Memory B cell (primary cell): ENCODE results near the gene TMPRSS13.
A peak's percentile ranks its signal among the peaks of the same experiment; 100 is the strongest.

Experiments used
- ATAC-seq: fragments of 150-1000 bp; cut with Tn5 transposase; 2 replicates; pipeline ENCODE4 v1.10.0; 2021; ENCODE audit warnings: low read depth, mild to moderate bottlenecking, moderate library complexity
- DNase-seq, 2 donors: peaks; one replicate each; pipeline ENCODE4 v3.0.0; 2022; ENCODE audit warnings: low spot score in 2 of 2
- H3K27ac Mint-ChIP-seq: one replicate; pipeline ENCODE4 v1.8.0; 2022; ENCODE audit warnings: mild to moderate bottlenecking, moderate library complexity, mixed read lengths
- H3K27me3 Mint-ChIP-seq: one replicate; pipeline ENCODE4 v1.8.0; 2022; ENCODE audit warnings: mixed read lengths
- H3K36me3 Mint-ChIP-seq: one replicate; pipeline ENCODE4 v1.8.0; 2022; ENCODE audit warnings: mild to moderate bottlenecking, mixed read lengths
- H3K4me1 Mint-ChIP-seq: one replicate; pipeline ENCODE4 v1.8.0; 2022; ENCODE audit warnings: mixed read lengths
- H3K4me3 Mint-ChIP-seq: one replicate; pipeline ENCODE4 v1.8.0; 2022; ENCODE audit warnings: mild to moderate bottlenecking, moderate library complexity, mixed read lengths
- H3K9me3 Mint-ChIP-seq: one replicate; pipeline ENCODE4 v1.8.0; 2022; ENCODE audit warnings: mixed read lengths

TMPRSS13 gene

DNA sequence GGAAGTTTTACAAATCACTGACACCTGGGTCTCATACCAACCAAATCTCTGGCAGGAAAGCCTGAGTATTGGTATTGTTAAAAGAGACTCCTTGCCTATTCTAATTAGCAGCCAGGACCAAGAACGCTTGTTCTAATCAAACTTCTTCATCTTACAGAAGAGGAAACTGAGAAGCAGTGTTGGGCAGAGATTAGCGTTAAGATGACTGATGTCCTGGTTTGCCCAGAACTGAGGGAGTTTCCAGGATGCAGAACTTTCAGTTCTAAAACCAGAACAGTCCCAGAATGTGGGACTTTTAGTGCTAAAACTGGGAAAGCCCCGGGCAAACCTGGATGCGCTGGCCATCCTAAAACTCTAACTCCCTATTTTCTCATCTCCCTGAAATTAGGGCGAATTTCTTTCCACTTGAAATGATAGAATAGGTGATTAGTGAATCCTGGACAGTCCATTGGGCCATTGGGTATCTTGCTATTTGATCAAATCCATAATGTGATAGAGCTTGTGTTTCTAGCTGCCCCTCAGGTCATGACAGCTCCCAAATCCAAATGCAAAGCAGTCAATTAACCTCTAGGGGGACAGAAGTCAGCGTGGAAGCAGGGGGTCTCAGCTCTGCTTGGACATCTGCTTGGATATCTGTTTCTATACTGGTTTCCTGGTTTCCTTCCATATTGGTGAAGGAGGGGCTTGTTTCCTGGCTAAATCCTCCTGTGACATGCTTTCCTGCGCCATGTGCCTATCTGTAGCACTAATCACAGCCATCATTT lies 16.0 kb upstream of the TMPRSS13 start:
- Mint-ChIP-seq H3K27ac (no peak overlapping the region), H3K4me3 (no peak overlapping the region)
- DNase-seq: peak in 1 of 2 donors; percentile 6

DNA sequence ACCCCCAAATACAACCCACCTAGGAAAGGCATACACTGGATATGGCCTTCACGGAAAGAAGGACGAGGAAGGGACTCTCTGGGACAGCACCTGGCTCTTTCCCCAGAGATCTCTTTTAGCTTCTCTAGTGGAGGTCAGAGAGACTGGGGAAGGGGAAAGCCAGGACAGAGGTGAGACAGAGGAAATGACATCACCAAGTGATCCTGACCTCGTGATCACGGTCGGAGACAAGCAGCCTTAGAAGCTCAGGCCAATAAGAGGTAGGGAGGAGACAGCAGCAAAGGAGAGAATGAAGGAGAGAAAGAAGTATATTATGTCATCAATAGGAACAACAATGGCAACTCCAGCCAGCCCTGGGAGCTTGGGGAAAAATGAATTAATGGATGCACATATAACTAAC lies 15.4 kb upstream of the TMPRSS13 start:
- Mint-ChIP-seq H3K4me1 (peaks cover 12% of the 10 kb centered on the region), H3K36me3 (no peaks in the 10 kb centered on the region), H3K27ac (no peak overlapping the region), H3K27me3 (peaks cover 2% of the 10 kb centered on the region), H3K9me3 (no peaks in the 10 kb centered on the region), H3K4me3 (no peak overlapping the region)
- ATAC-seq (no peak), DNase-seq (peak in 1 of 2 donors; percentile 4)

More for the DNA sequence above, 16.0 kb upstream of the TMPRSS13 start:
- peaks cover 13% of the 10 kb centered on the region for H3K4me1 Mint-ChIP-seq
- no peak for ATAC-seq
- H3K27me3 Mint-ChIP-seq: peaks cover 2% of the 10 kb centered on the region
- no peaks in the 10 kb centered on the region for H3K9me3 Mint-ChIP-seq
- no peaks in the 10 kb centered on the region for H3K36me3 Mint-ChIP-seq

DNA sequence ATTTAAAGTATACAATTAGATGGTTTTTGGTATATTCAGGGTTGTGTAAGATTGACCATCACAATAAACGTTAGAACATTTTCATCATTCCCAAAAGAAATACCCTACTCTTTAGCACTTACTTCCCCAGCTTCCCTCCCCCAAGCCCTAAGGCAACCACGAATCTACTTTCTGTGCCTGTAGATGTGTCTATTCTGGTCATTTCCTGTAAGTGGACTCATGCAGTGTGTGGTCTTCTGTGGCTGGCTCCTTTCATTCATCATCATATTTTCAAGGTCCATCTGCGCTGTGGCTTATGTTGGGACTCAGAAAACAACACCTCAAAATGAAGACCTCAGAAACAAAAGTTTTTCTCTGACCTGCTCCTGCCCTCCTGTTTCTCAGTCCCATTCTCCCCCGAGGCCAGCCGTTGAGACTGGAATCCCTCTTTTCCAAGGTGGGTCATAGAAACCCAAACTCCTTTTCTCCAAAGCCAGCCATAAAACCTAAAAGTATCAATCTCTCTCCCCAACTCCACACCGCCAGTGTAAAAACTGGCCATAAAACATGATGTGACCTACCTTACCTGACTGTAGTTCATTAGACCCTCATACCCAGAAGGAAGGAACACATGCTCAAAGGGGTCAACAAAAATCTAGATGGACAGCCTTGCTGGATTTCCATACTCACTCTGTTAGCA lies 12.9 kb upstream of the TMPRSS13 start:
- Mint-ChIP-seq H3K4me1 (peaks cover 7% of the 10 kb centered on the region), H3K9me3 (no peaks in the 10 kb centered on the region), H3K36me3 (peaks cover 2% of the 10 kb centered on the region), H3K27me3 (peaks cover 6% of the 10 kb centered on the region), H3K27ac (peak overlapping the region; percentile 17), H3K4me3 (no peak overlapping the region)
- no peak for DNase-seq
- no peak for ATAC-seq

DNA sequence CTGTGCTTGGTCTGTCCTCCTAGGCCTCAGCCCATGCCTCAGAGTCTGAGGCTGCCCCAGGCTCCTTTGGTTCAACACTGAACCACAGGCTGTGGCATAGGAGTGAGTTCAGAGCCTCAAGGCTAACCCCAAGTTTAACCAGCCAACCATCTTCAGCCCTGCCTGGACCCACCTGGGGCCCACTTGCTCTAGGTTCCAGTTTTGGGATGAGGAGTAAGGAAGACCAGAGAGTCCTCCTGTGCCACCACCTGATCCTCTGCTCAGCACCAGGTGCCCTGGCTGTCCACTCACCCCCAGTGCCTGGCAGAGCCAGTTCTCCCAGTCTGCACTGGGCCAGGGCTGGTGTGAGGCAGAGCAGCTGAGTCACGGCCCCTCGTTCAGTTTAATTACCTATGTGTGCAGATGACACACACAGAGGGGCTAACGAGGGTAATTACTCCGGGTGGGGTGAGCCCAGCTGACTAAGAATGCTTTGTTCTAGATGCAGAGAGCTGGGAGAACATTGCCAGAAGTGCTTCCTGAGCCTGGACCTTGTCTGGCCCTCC lies 12.0 kb upstream of the TMPRSS13 start:
- no peak overlapping the region for H3K27ac Mint-ChIP-seq
- peaks cover 2% of the 10 kb centered on the region for H3K36me3 Mint-ChIP-seq
- DNase-seq (peak in 1 of 2 donors; percentile 5), ATAC-seq (no peak)
- no peaks in the 10 kb centered on the region for H3K9me3 Mint-ChIP-seq
- H3K27me3 Mint-ChIP-seq: peaks cover 6% of the 10 kb centered on the region
- no peak overlapping the region for H3K4me3 Mint-ChIP-seq
- peaks cover 4% of the 10 kb centered on the region for H3K4me1 Mint-ChIP-seq

DNA sequence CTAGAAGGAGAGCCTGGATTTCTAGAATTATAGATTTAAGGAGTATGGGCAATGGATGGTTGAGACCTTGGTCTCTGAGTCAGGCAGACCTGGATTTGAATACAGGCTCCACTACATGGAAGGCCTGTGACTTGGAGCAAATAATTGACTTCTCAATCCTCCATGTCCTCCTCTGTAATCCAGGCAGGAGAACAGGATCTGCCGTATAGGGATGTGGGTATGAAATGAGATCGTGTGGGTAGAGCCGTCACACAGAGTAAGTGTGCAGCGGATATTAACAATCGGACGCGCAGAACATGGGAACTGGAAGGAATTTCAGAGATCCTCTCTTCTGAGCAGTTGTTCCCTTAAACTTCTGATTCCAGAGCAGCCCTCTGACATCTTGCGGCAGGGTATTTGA lies 11.5 kb upstream of the TMPRSS13 start:
- H3K27me3 Mint-ChIP-seq: peaks cover 6% of the 10 kb centered on the region
- peaks cover 2% of the 10 kb centered on the region for H3K36me3 Mint-ChIP-seq
- ATAC-seq: no peak
- H3K4me1 Mint-ChIP-seq: peaks cover 4% of the 10 kb centered on the region
- DNase-seq: no peak
- H3K27ac Mint-ChIP-seq: no peak overlapping the region
- no peaks in the 10 kb centered on the region for H3K9me3 Mint-ChIP-seq
- H3K4me3 Mint-ChIP-seq: no peak overlapping the region

DNA sequence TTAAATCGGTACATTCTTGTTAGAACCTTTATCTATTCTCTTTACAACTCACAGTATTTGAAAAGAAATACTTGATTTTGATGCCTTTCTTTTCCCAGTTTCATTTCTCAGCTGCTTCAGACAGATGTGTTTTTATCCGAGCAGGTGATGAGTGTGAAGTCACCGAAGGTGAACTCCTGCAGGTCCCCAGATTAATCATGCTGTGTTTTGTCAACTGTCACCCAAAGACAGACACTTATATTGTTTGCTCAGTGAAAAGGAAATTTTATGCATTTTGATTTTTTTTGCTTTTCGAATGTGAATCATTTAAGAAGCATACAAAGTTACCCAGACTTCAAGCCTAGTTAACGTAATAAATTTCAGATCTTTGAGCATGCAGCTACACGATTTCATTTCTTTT lies 7.8 kb upstream of the TMPRSS13 start:
- ATAC-seq: no peak
- peaks cover 4% of the 10 kb centered on the region for H3K27me3 Mint-ChIP-seq
- H3K4me3 Mint-ChIP-seq: no peak overlapping the region
- H3K9me3 Mint-ChIP-seq: no peaks in the 10 kb centered on the region
- H3K27ac Mint-ChIP-seq: no peak overlapping the region
- peaks cover 2% of the 10 kb centered on the region for H3K36me3 Mint-ChIP-seq
- H3K4me1 Mint-ChIP-seq: peaks cover 5% of the 10 kb centered on the region
- no peak for DNase-seq

DNA sequence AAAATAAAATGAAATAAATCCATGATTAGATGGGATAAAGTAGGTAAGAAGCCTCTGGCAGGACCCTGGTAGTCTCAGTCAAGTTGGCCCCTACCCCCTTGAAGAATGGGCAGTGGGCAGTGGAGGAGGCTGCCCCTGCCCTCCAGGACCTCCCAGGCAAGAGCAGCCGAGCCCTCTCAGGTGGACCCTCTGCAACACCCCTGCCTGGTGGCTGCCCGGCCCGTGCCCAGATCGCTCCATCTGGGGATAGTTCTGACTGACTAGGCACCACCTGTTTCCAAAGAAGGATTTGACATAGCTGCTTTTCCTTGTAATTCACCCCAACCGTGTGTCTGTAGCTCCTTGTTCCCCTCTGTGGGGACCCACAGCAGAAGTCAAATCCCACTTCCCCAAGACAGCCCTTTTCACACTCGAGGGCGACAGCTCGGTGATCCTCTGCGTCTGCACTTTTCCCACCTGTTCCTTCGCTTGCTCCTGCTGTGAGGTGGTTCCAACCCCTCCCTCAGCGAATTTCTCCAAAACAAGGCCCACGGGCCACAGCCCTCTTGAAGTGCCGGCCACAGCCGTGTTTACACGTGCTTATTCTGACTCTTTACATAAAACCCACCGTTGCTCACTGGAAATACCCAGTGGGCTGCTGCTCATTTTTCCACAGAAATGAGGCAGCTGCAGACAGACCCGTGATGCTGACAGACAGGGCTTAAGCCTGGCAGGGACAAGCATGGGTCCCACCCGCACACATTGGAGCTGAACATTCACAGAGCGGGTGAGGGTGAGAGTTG lies 5.5 kb upstream of the TMPRSS13 start:
- H3K4me3 Mint-ChIP-seq: no peak overlapping the region
- no peak overlapping the region for H3K27ac Mint-ChIP-seq
- H3K4me1 Mint-ChIP-seq: peaks cover 14% of the 10 kb centered on the region
- DNase-seq (no peak), ATAC-seq (no peak)
- H3K27me3 Mint-ChIP-seq: peaks cover 4% of the 10 kb centered on the region
- H3K36me3 Mint-ChIP-seq: peaks cover 2% of the 10 kb centered on the region
- H3K9me3 Mint-ChIP-seq: no peaks in the 10 kb centered on the region

DNA sequence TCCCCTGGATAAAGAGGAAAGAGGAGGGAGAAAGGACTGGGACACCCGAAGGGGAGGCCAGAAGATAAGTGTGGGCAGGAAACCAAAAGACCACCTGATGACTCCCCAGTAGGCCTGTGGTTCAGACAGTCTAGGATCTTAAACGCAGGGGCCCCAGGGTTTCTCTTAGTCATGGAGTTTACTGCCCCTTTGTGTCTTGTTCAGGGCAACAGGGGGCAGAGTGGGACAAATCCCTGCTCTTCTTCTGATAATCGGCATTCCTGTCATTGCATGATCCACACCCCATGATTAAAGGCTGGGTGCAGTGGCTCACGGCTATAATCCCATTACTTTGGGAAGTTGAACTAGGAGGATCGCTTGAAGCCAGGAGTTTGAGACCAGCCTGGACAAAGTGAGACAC lies 4.7 kb upstream of the TMPRSS13 start:
- H3K27me3 Mint-ChIP-seq: peaks cover 4% of the 10 kb centered on the region
- ATAC-seq (no peak), DNase-seq (no peak)
- H3K27ac Mint-ChIP-seq: no peak overlapping the region
- H3K36me3 Mint-ChIP-seq: peaks cover 2% of the 10 kb centered on the region
- H3K9me3 Mint-ChIP-seq: no peaks in the 10 kb centered on the region
- peaks cover 14% of the 10 kb centered on the region for H3K4me1 Mint-ChIP-seq
- H3K4me3 Mint-ChIP-seq: no peak overlapping the region

DNA sequence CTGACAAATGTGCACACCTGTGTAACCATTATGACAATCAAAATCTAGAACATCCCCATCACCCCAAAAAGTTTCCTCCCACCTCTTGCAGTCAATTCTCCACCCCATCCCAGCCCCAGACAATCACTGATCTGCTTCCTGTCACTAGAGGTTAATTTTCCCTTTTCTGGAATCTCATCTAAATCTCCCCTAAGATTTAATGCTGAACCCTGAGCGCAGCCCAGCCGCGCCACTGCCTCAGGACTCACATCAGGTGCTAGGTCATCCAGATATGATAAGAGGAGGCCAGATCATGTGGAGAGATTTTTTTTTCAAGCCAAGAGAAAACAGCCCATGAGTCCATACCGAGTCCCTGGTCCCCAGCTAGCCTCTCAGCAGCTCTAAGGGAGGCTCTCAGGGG lies 4.3 kb upstream of the TMPRSS13 start:
- H3K27ac Mint-ChIP-seq: no peak overlapping the region
- H3K27me3 Mint-ChIP-seq: peaks cover 4% of the 10 kb centered on the region
- DNase-seq (no peak), ATAC-seq (no peak)
- no peak overlapping the region for H3K4me3 Mint-ChIP-seq
- H3K4me1 Mint-ChIP-seq: peaks cover 14% of the 10 kb centered on the region
- H3K9me3 Mint-ChIP-seq: no peaks in the 10 kb centered on the region
- H3K36me3 Mint-ChIP-seq: peaks cover 2% of the 10 kb centered on the region

DNA sequence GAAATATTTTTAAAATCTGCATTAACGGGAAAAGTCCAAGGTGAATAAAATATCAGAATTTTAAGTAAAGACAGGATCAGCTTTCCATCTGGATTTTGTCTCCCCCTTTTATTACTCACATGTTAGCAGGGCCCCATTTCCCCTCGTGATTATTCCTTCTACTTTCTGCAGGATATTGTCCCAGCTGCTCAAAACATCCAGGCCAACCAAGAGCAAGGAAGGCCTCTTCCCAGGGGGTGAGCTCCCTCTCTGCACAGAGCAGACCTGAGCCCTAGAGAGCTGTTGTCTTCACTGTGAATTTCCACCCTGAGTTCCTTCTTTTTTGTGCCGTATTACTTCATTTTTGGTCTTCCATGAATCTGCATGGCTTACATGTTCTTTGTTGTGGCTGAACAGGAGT lies 3.7 kb upstream of the TMPRSS13 start:
- H3K9me3 Mint-ChIP-seq: no peaks in the 10 kb centered on the region
- no peaks in the 10 kb centered on the region for H3K36me3 Mint-ChIP-seq
- no peak overlapping the region for H3K27ac Mint-ChIP-seq
- peaks cover 13% of the 10 kb centered on the region for H3K4me1 Mint-ChIP-seq
- no peak for ATAC-seq
- DNase-seq: no peak
- H3K27me3 Mint-ChIP-seq: no peaks in the 10 kb centered on the region
- no peak overlapping the region for H3K4me3 Mint-ChIP-seq

DNA sequence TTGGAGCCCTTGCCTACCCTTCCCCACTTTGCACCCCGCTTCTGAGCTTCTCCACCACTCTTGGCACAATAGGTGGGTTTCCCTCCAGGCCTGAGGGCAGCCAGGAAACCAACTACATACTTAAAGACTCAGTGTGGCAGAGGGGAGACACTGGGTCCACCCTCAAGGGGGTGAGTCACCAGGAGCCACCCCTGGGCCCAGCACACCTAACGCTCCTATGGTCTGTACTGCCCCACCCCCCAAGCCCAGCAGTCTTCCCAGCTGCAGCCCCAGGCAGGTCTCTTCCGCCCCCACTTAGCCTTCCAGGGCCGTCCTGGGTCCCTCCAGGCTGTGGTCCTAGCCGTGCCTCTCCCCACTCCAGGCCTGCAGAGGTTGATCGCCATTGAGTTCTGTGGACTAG lies 3.2 kb upstream of the TMPRSS13 start:
- H3K36me3 Mint-ChIP-seq: no peaks in the 10 kb centered on the region
- no peaks in the 10 kb centered on the region for H3K9me3 Mint-ChIP-seq
- no peak overlapping the region for H3K4me3 Mint-ChIP-seq
- ATAC-seq (no peak), DNase-seq (no peak)
- H3K4me1 Mint-ChIP-seq: peaks cover 13% of the 10 kb centered on the region
- H3K27me3 Mint-ChIP-seq: no peaks in the 10 kb centered on the region
- H3K27ac Mint-ChIP-seq: peak overlapping the region; percentile 3

DNA sequence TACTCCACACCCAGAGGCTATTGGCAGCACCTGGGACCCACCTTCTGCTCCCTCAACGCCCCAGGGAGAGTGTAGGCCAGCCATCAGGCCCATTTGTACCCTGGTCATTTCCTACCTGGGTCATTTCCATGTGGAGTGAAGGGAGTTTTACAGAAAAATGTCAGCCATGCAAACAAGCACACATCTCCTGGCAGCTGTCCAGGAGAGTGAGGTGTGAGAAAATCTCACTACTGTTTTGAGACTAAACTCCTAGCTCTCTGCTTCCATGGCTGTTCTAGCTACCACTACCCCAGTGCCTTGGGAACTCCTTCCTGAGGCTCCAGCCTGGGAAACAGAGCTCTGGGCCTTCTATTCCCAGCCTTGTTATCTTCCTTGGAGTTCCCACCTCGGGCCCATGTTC lies 2.8 kb upstream of the TMPRSS13 start:
- Mint-ChIP-seq H3K4me3 (no peak overlapping the region), H3K36me3 (no peaks in the 10 kb centered on the region), H3K4me1 (peaks cover 13% of the 10 kb centered on the region), H3K9me3 (no peaks in the 10 kb centered on the region), H3K27ac (peak overlapping the region; percentile 76), H3K27me3 (no peaks in the 10 kb centered on the region)
- ATAC-seq (no peak), DNase-seq (no peak)

DNA sequence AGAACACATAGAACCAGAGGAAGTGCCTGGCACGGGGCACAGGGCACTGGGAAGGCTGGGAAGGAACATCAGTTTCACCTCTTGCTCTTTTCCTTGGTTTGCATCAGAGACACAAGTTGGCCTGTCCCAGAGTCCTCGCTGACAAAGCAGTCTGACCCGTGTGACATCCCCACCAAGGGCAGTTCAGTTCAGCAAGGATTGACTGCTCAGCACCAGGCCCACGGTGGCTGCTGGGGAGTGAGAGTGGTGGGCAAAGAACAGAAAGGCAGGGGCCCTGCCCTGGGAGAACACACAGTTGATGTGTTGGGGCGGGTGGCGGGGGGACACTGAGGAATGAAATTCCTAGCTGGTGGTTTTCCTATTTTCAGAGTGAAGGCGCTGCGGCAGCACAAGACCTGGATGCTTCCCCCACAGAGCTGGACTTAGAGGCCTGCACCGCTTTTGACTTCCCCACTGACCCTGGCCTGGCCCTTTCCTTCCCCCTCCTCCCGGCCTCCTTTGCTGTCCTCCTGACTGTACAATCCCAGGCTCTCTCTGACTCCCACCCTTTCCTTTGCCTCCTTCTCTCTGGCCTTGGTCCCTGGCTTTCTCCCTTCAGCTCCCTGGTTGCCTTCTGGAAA lies 2.2 kb upstream of the TMPRSS13 start:
- H3K36me3 Mint-ChIP-seq: no peaks in the 10 kb centered on the region
- no peak for DNase-seq

More for the DNA sequence above, 2.2 kb upstream of the TMPRSS13 start:
- Mint-ChIP-seq H3K27me3 (no peaks in the 10 kb centered on the region), H3K4me1 (peaks cover 13% of the 10 kb centered on the region), H3K27ac (peak overlapping the region; percentile 76), H3K4me3 (no peak overlapping the region), H3K9me3 (no peaks in the 10 kb centered on the region)
- ATAC-seq: no peak
